Karpas-422 (cell line): ENCODE results near the gene MTA1. TPM values are rescaled to one million over a fixed set of nuclear protein-coding genes. Genes with fewer than 3 reads are reported as not detected.

Experiments
- DNase-seq: peaks from one replicate; pipeline ENCODE4 v3.0.0-alpha.2; 2015
- H2AFZ ChIP-seq: fragments of 200-600 bp; sonication (generic); 2 replicates; pipeline ENCODE4 v1.6.1; 2014; ENCODE audit warnings: antibody characterized with exemption, low read length, mixed read lengths
- H3K27ac ChIP-seq: fragments of 200-600 bp; sonication (generic); 2 replicates; pipeline ENCODE4 v1.5.1; 2014; ENCODE audit warnings: mild to moderate bottlenecking, low read length, moderate library complexity
- H3K27me3 ChIP-seq: fragments of 200-600 bp; sonication (generic); 2 replicates; pipeline ENCODE4 v1.6.1; 2014; ENCODE audit warnings: low read length, mixed read lengths
- H3K36me3 ChIP-seq: fragments of 200-600 bp; sonication (generic); 2 replicates; pipeline ENCODE4 v1.6.1; 2014; ENCODE audit warnings: low read length, mixed read lengths; ENCODE audit not compliant: insufficient read depth
- H3K4me1 ChIP-seq: fragments of 200-600 bp; sonication (generic); 2 replicates; pipeline ENCODE4 v1.6.1; 2014; ENCODE audit warnings: mild to moderate bottlenecking, low read length, mixed read lengths
- H3K4me2 ChIP-seq: fragments of 200-600 bp; sonication (generic); 2 replicates; pipeline ENCODE4 v1.6.1; 2014; ENCODE audit warnings: low read length, low read depth, mild to moderate bottlenecking; ENCODE audit not compliant: poor library complexity, severe bottlenecking
- H3K4me3 ChIP-seq: fragments of 200-600 bp; sonication (generic); 2 replicates; pipeline ENCODE4 v1.5.1; 2014; ENCODE audit warnings: mild to moderate bottlenecking, antibody characterized with exemption, low read length, mixed read lengths
- H3K79me2 ChIP-seq: fragments of 200-600 bp; sonication (generic); 2 replicates; pipeline ENCODE4 v1.6.1; 2014; ENCODE audit warnings: mild to moderate bottlenecking, low read length, mixed read lengths
- H3K9ac ChIP-seq: fragments of 200-600 bp; sonication (generic); 2 replicates; pipeline ENCODE4 v1.6.0; 2014; ENCODE audit warnings: low read length
- H3K9me2 ChIP-seq: fragments of 200-600 bp; sonication (generic), shearing (Covaris generic); replicated peaks from 2 replicates; pipeline ENCODE4 v1.6.0; 2014; ENCODE audit warnings: mild to moderate bottlenecking, low read length, moderate library complexity; ENCODE audit not compliant: insufficient read depth
- H3K9me3 ChIP-seq: fragments of 300-700, 200-600 bp; sonication (generic); 2 replicates; pipeline ENCODE4 v1.6.1; 2014; ENCODE audit warnings: low read length, mixed read lengths
- H4K20me1 ChIP-seq: fragments of 200-600 bp; sonication (generic); 2 replicates; pipeline ENCODE4 v1.6.1; 2014; ENCODE audit warnings: mild to moderate bottlenecking, antibody characterized with exemption, low read length, low read depth; ENCODE audit not compliant: insufficient read depth
- total RNA-seq: library from RNA; depleted of rRNA; stranded (reverse); fragments of >200 nt; shearing (Covaris generic); gene quantifications from 2 replicates; pipeline ENCODE4 v1.2.3, GENCODE V29; 2014; ENCODE audit warnings: low replicate concordance

The MTA1 gene
- total RNA-seq, 1 experiment from 2014 or later, result 94.6 TPM

DNA sequence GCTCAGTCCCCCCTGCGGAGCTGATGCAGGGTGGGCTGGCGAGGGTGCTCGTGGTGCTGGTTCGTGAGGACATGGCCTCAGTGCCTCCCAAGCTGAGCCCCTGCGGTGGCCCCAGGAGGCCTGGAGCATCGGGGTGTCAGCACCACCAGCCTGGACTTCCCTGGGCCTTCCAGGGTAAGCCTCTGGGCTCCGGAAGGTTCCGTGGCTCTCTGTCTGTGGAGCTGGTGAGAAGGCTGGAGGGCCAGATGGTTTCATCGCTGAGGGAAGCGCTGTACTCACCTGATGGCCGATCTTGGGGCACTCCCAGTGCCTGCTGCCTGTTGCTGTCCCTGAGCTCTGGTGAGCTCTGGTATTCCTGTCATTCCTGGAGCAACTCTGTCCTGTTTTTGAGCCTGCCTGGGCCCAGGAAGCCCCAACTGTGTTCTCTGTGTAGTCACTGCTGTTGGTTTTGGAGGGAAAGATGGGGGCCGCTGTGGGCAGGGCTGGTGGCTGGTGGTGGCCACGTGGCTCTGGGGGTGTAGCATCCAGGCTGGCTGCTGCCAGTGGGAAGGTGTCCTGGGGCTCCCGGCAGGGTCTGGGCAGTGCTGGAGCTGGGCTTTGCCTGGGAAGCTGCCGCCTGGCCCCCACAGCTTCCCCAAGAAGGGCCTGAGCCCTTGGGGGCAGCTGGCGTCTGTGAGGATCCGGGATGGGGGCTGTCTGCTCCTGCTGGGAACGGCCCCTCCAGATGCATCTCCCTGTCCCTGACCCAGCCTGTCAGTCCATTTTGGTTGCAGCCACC lies 18.3 kb downstream of the MTA1 start:
- Histone ChIP-seq H3K36me3 (peaks cover 17% of the 10 kb centered on the region), H2AFZ (no peak overlapping the region), H3K27me3 (no peaks in the 10 kb centered on the region), H4K20me1 (peaks cover 72% of the 10 kb centered on the region), H3K4me1 (no peaks in the 10 kb centered on the region), H3K9me2 (no peaks in the 10 kb centered on the region), H3K27ac (no peak overlapping the region), H3K4me2 (no peak overlapping the region), H3K9ac (no peak overlapping the region), H3K4me3 (no peak overlapping the region), H3K9me3 (no peaks in the 10 kb centered on the region), H3K79me2 (peaks cover 73% of the 10 kb centered on the region)
- no peak for DNase-seq

DNA sequence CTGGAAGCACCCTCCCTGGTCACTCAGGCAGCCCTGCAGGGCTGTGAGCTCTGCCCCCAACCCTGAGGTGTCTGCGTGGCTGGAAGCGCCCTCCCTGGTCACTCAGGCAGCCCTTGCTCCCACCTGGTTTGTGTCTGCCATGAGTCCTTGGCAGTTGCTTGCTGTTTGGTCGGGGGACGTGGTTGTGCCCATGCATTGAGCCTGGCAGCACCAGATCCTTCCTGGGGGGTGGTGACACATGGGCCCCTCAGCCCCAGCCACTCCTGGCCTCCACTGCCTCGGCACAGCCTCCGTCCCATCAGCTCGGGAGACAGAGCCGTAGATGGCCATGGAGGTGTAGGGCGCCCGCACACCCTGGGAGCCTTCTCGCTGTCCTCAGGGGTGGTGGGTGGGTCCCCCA lies 19.6 kb downstream of the MTA1 start:
- peaks cover 68% of the 10 kb centered on the region for H4K20me1 ChIP-seq
- H3K9ac ChIP-seq, result no peak overlapping the region
- no peak overlapping the region for H3K4me3 ChIP-seq
- peaks cover 17% of the 10 kb centered on the region for H3K36me3 ChIP-seq
- H3K4me2 ChIP-seq, result no peak overlapping the region
- no peak for DNase-seq
- H3K9me2 ChIP-seq, result no peaks in the 10 kb centered on the region
- no peak overlapping the region for H3K27ac ChIP-seq
- H3K4me1 ChIP-seq, result no peaks in the 10 kb centered on the region
- H3K27me3 ChIP-seq, result no peaks in the 10 kb centered on the region
- H3K79me2 ChIP-seq, result peaks cover 60% of the 10 kb centered on the region
- H3K9me3 ChIP-seq, result no peaks in the 10 kb centered on the region
- H2AFZ ChIP-seq, result no peak overlapping the region

DNA sequence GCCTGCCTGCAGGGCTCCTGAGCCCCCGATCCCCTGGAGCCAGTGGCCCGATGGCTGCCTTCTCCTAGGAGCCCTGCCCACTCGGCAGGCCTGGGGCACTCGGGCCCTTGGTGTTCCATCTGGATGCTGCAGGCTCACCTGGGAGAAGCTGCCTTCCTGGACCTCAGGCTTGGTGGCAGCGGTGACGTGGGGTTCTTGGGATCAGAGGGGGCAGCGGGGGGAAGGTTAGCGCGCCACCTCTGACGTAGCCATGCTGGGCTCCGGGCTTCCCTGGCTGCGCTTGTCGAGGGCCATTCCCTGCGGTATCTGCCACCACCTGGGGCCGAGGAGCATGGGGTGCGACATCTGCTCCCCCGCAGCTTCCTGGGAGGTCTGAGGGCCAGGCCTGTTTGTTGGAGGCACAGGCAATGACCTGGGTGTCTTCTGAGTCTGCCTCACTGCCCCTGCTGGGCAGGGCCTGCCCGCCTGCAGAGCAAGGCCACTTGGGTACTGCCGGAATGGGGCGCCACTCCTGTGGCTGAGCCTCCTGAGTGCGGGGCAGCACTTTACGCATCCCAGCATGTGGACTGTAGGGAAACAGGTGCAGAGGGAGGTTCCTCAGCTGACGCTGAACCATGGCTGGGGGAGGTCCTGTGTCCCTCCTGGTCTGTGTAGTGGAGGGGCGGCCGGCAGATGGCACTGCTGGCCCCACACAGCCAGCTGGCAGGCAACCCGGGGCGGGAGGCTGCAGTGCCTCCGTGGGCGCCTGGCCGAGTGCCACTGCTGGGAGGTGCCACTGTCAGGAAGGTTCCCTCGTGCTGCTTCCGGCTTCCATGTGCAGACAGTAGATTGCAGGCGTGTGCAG lies 20.3 kb downstream of the MTA1 start:
- Histone ChIP-seq H3K4me3 (no peak overlapping the region), H2AFZ (no peak overlapping the region), H3K79me2 (peaks cover 53% of the 10 kb centered on the region), H3K4me1 (no peaks in the 10 kb centered on the region), H3K27me3 (no peaks in the 10 kb centered on the region), H3K4me2 (no peak overlapping the region), H3K27ac (no peak overlapping the region), H3K9ac (no peak overlapping the region), H3K36me3 (peaks cover 17% of the 10 kb centered on the region), H4K20me1 (peaks cover 65% of the 10 kb centered on the region), H3K9me3 (no peaks in the 10 kb centered on the region), H3K9me2 (no peaks in the 10 kb centered on the region)
- DNase-seq, result no peak

DNA sequence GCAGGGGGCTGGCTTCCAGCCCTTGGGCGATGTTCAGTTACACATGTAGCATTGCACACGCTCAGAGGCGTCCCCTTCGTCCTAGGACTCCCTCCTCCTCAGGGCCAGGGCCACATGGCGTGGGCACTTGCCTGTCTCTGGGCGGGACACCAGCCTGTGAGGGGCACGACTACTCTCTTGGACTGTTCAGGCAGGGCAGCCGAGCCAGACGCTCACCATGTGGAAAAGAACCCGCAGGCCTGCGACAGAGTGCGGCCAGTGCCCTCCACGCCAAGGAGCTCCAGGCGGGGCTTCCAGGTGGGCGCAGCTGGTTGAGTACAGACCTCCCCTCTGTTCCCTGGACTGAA lies 20.9 kb downstream of the MTA1 start:
- Histone ChIP-seq H3K9me3 (no peaks in the 10 kb centered on the region), H3K4me1 (no peaks in the 10 kb centered on the region), H2AFZ (no peak overlapping the region), H3K9me2 (no peaks in the 10 kb centered on the region), H3K36me3 (peaks cover 16% of the 10 kb centered on the region), H3K27me3 (no peaks in the 10 kb centered on the region), H3K79me2 (peaks cover 47% of the 10 kb centered on the region), H3K4me3 (no peak overlapping the region), H3K9ac (no peak overlapping the region), H3K4me2 (no peak overlapping the region), H3K27ac (no peak overlapping the region), H4K20me1 (peaks cover 59% of the 10 kb centered on the region)
- no peak for DNase-seq

DNA sequence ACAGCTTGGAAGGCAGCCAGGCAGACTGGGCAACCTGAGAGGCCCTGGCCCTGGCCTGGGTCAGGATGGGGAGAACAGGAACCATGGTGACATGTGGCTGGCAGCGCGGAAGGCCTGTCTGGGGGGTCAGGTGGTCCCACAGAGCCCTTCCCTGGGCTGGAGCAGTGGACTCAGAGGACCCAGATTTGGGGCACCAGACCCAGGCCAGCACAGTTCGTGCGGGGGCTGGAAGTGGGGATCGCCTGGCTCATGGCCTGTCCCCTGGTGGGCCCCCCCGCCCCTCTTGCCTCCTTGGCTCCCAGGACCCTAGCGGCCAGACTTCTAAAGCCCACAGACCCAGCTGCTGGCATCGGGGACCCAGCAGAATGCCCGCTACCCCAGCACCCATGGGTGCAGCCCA lies 21.4 kb downstream of the MTA1 start:
- Histone ChIP-seq H3K27ac (no peak overlapping the region), H3K9me3 (no peaks in the 10 kb centered on the region), H3K36me3 (peaks cover 12% of the 10 kb centered on the region), H3K4me1 (no peaks in the 10 kb centered on the region), H4K20me1 (peaks cover 55% of the 10 kb centered on the region), H3K4me3 (no peak overlapping the region), H3K79me2 (peaks cover 42% of the 10 kb centered on the region), H3K9me2 (no peaks in the 10 kb centered on the region), H3K9ac (no peak overlapping the region), H3K27me3 (no peaks in the 10 kb centered on the region), H3K4me2 (no peak overlapping the region), H2AFZ (no peak overlapping the region)
- DNase-seq, result no peak

DNA sequence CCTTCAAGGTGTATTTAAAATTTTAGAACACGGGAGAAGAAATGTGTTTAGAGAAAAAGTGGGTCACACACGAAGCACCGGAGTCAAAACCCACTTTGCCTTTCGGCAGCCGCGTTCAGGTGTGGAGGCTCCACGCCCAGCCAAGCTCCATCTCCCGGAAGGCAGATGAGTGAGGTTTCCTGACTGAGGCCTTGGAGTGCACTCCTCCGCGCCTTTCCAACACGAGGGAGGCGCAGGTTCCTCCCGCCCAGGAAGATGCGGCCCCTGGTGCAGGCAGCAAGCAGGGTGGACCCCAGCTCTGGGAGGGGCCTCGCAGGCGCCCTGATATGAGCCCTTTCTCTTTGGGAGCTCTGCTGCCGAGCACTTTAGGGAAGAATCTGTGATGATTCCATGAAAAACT lies 22.5 kb downstream of the MTA1 start:
- Histone ChIP-seq H4K20me1 (peaks cover 49% of the 10 kb centered on the region), H3K9me3 (no peaks in the 10 kb centered on the region), H3K36me3 (peaks cover 7% of the 10 kb centered on the region), H3K27ac (no peak overlapping the region), H3K4me3 (no peak overlapping the region), H3K9ac (no peak overlapping the region), H2AFZ (no peak overlapping the region), H3K4me2 (no peak overlapping the region), H3K4me1 (no peaks in the 10 kb centered on the region), H3K79me2 (peaks cover 31% of the 10 kb centered on the region), H3K9me2 (no peaks in the 10 kb centered on the region), H3K27me3 (no peaks in the 10 kb centered on the region)
- no peak for DNase-seq

DNA sequence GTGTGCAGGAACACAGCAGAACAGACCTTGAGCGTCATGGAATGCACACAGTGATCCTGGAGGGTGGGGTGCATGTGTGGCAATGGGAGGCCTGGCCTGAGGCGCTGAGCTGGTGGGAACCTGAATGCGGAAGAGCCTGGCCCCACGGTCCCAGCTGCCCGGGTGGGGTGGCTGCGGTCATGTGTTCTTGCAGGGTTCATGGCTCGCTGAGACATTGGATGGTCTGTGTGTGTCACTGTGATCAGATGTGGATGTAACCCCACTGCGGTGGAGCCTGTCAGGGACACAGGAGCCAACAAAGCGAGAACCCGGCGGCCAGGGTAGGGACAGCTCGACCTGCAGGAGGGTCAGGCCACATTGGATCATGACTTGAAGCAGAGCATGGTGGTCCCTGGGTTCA lies 23.2 kb downstream of the MTA1 start:
- Histone ChIP-seq H3K9me2 (no peaks in the 10 kb centered on the region), H3K36me3 (peaks cover 7% of the 10 kb centered on the region), H3K79me2 (peaks cover 24% of the 10 kb centered on the region), H2AFZ (no peak overlapping the region), H3K27me3 (no peaks in the 10 kb centered on the region), H3K9ac (no peak overlapping the region), H3K4me3 (no peak overlapping the region), H3K4me1 (no peaks in the 10 kb centered on the region), H4K20me1 (peaks cover 44% of the 10 kb centered on the region), H3K9me3 (no peaks in the 10 kb centered on the region), H3K4me2 (no peak overlapping the region), H3K27ac (no peak overlapping the region)
- no peak for DNase-seq

DNA sequence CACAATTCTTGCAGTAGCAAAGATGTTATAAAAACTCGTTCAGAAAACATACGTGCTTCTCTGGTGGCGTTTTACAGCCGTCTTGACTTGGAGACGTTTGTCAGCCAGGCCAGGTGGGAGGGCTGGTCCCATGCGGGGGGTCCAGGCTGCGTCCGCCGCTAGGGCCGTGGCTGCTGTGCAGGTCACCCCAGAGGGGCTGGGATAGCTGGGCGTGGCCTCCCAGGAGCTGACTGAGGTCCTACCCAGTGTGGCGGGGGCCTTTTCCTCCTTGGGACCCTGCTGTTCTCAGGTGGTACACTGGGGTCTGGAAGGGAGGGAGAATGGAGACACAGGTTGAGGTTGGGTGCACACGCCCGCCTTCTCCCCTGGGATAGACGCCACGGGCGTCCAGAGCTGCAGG lies 25.2 kb downstream of the MTA1 start:
- Histone ChIP-seq H2AFZ (no peak overlapping the region), H3K9me3 (no peaks in the 10 kb centered on the region), H3K4me2 (no peak overlapping the region), H3K4me1 (0 out of 2 replicates have a peak, but pooled peaks cover 3% of the 10 kb centered on the region), H3K36me3 (peaks cover 16% of the 10 kb centered on the region), H3K9ac (no peak overlapping the region), H3K79me2 (peaks cover 14% of the 10 kb centered on the region), H4K20me1 (peaks cover 41% of the 10 kb centered on the region), H3K27me3 (no peaks in the 10 kb centered on the region), H3K4me3 (no peak overlapping the region), H3K9me2 (no peaks in the 10 kb centered on the region), H3K27ac (no peak overlapping the region)
- DNase-seq, result no peak
